Activated CD4-positive, alpha-beta memory T cell treated with anti-CD3 and anti-CD28 coated beads, Interleukin-2, amount 10 ng/mL, durations not matched to agents 7 days and 5 days (primary cell): ENCODE data around the gene ANKRD17. TPM values are rescaled to one million over a fixed set of nuclear protein-coding genes. Genes with fewer than 3 reads are reported as not detected.

Experiments used
- CTCF ChIA-PET: fragments of 350-600 bp; sonication (Branson Sonifier 250); formaldehyde crosslinking; loops from one replicate; lab custom pipeline; 2021; ENCODE audit warnings: antibody characterized with exemption, inconsistent platforms; lab: Charles Lee
- POLR2A ChIA-PET: fragments of 350-600 bp; sonication (Branson Sonifier 250); formaldehyde crosslinking; loops from one replicate; lab custom pipeline; 2021; ENCODE audit warnings: antibody characterized with exemption; lab: Charles Lee
- DNase-seq: peaks from one replicate; pipeline ENCODE4 v3.0.0-alpha.2; 2020
- H3K27ac Mint-ChIP-seq: one replicate; pipeline ENCODE4 v1.8.0; 2021; ENCODE audit warnings: mild to moderate bottlenecking, mixed read lengths
- H3K27me3 Mint-ChIP-seq: one replicate; pipeline ENCODE4 v1.8.0; 2021; ENCODE audit warnings: mixed read lengths
- H3K36me3 Mint-ChIP-seq: one replicate; pipeline ENCODE4 v1.8.0; 2021; ENCODE audit warnings: low read depth, mixed read lengths
- H3K4me1 Mint-ChIP-seq: one replicate; pipeline ENCODE4 v1.8.0; 2021; ENCODE audit warnings: mixed read lengths
- H3K4me3 Mint-ChIP-seq: one replicate; pipeline ENCODE4 v1.8.0; 2021; ENCODE audit warnings: mild to moderate bottlenecking, mixed read lengths
- H3K9me3 Mint-ChIP-seq: one replicate; pipeline ENCODE4 v1.8.0; 2021; ENCODE audit warnings: mixed read lengths
- total RNA-seq, 2 experiments: library from RNA; stranded (reverse); gene quantifications; one replicate each; pipeline ENCODE4 v1.2.3, GENCODE V29; 2021

ANKRD17 gene
- total RNA-seq, 2 experiments from 2014 or later: 45.8 to 46.6 TPM

GRCh38 chr4:73131281-73131680, 127.3 kb downstream of the ANKRD17 start:
- Mint-ChIP-seq H3K27me3 (no peaks in the 10 kb centered on the region), H3K4me1 (peaks cover 2% of the 10 kb centered on the region), H3K36me3 (peaks cover 31% of the 10 kb centered on the region), H3K27ac (no peak overlapping the region), H3K9me3 (no peaks in the 10 kb centered on the region), H3K4me3 (no peak overlapping the region)
- ChIA-PET CTCF (no interaction called here), POLR2A (no interaction called here)
- no peak for DNase-seq

- Mint-ChIP-seq H3K36me3 (peaks cover 36% of the 10 kb centered on the region), H3K27me3 (no peaks in the 10 kb centered on the region)
- CTCF ChIA-PET: interaction anchor here (1.6 to 3.3 kb wide), 3 partner anchors 11 to 128 kb away, joined by 3 to 26 read pairs (median 8); partner anchors contain the start of gene ANKRD17
Measured at GRCh38 chr4:73129319-73129718, 129.3 kb downstream of the ANKRD17 start.

GRCh38 chr4:73127839-73128453, 130.7 kb downstream of the ANKRD17 start:
- H3K4me1 Mint-ChIP-seq: peaks cover 2% of the 10 kb centered on the region
- CTCF ChIA-PET: interaction anchor here (1.2 to 3.3 kb wide), 4 partner anchors 10 to 129 kb away, joined by 3 to 26 read pairs (median 6); partner anchors contain the start of gene ANKRD17
- no peak for DNase-seq
- no peaks in the 10 kb centered on the region for H3K9me3 Mint-ChIP-seq
- H3K27me3 Mint-ChIP-seq: no peaks in the 10 kb centered on the region
- POLR2A ChIA-PET: interaction anchor here (0.6 to 2.0 kb wide), 3 partner anchors 59 to 131 kb away, joined by 3 to 7 read pairs (median 5); partner anchors contain the start of genes ANKRD17 and COX18
- H3K4me3 Mint-ChIP-seq: no peak overlapping the region
- H3K27ac Mint-ChIP-seq: no peak overlapping the region
- peaks cover 32% of the 10 kb centered on the region for H3K36me3 Mint-ChIP-seq

More at GRCh38 chr4:73129319-73129718, 129.3 kb downstream of the ANKRD17 start:
- DNase-seq: no peak
- Mint-ChIP-seq H3K9me3 (no peaks in the 10 kb centered on the region), H3K4me3 (no peak overlapping the region), H3K4me1 (peaks cover 2% of the 10 kb centered on the region), H3K27ac (no peak overlapping the region)
- POLR2A ChIA-PET: interaction anchor here (2.0 kb wide), 1 partner anchor 60 kb away, joined by 5 read pairs; the partner anchor contains the start of gene COX18

- no peaks in the 10 kb centered on the region for H3K27me3 Mint-ChIP-seq
- H3K36me3 Mint-ChIP-seq: peaks cover 22% of the 10 kb centered on the region
- H3K4me3 Mint-ChIP-seq: no peak overlapping the region
- H3K4me1 Mint-ChIP-seq: peaks cover 5% of the 10 kb centered on the region
- DNase-seq: no peak
- H3K9me3 Mint-ChIP-seq: no peaks in the 10 kb centered on the region
- ChIA-PET POLR2A (no interaction called here), CTCF (interaction anchor here (0.6 kb wide), 1 partner anchor 27 kb away, joined by 5 read pairs; no protein-coding TSS in a partner anchor)
- H3K27ac Mint-ChIP-seq: no peak overlapping the region
Measured at GRCh38 chr4:73109493-73109892, 149.1 kb downstream of the ANKRD17 start.

- Mint-ChIP-seq H3K27ac (no peak overlapping the region), H3K9me3 (no peaks in the 10 kb centered on the region), H3K27me3 (no peaks in the 10 kb centered on the region), H3K4me3 (no peak overlapping the region), H3K36me3 (peaks cover 25% of the 10 kb centered on the region), H3K4me1 (peaks cover 6% of the 10 kb centered on the region)
- ChIA-PET CTCF (no interaction called here), POLR2A (interaction anchor here (1.0 to 1.2 kb wide), 3 partner anchors 8 to 43 kb away, joined by 3 read pairs; no protein-coding TSS in a partner anchor)
- no peak for DNase-seq
Measured at GRCh38 chr4:73104695-73105094, 153.9 kb downstream of the ANKRD17 start.

- H3K27me3 Mint-ChIP-seq: no peaks in the 10 kb centered on the region
- H3K27ac Mint-ChIP-seq: no peak overlapping the region
- no peak for DNase-seq
- H3K4me1 Mint-ChIP-seq: peaks cover 6% of the 10 kb centered on the region
- peaks cover 30% of the 10 kb centered on the region for H3K36me3 Mint-ChIP-seq
- H3K9me3 Mint-ChIP-seq: no peaks in the 10 kb centered on the region
- H3K4me3 Mint-ChIP-seq: no peak overlapping the region
- ChIA-PET CTCF (interaction anchor here (0.7 kb wide), 1 partner anchor 12 kb away, joined by 3 read pairs; no protein-coding TSS in a partner anchor), POLR2A (interaction anchor here (1.0 to 1.2 kb wide), 3 partner anchors 8 to 44 kb away, joined by 3 read pairs; no protein-coding TSS in a partner anchor)
Measured at GRCh38 chr4:73103799-73104503, 154.6 kb downstream of the ANKRD17 start.

GRCh38 chr4:73099143-73099542, 159.5 kb downstream of the ANKRD17 start:
- Mint-ChIP-seq H3K36me3 (peaks cover 39% of the 10 kb centered on the region), H3K4me3 (no peak overlapping the region), H3K27me3 (no peaks in the 10 kb centered on the region), H3K9me3 (no peaks in the 10 kb centered on the region), H3K27ac (no peak overlapping the region), H3K4me1 (peaks cover under 1% of the 10 kb centered on the region)
- no peak for DNase-seq
- CTCF ChIA-PET: no interaction called here
- POLR2A ChIA-PET: no interaction called here

- H3K4me1 Mint-ChIP-seq: no peaks in the 10 kb centered on the region
- POLR2A ChIA-PET: no interaction called here
- no peak overlapping the region for H3K4me3 Mint-ChIP-seq
- CTCF ChIA-PET: interaction anchor here (1.5 kb wide), 1 partner anchor 159 kb away, joined by 4 read pairs; no protein-coding TSS in a partner anchor
- no peak for DNase-seq
- H3K27me3 Mint-ChIP-seq: no peaks in the 10 kb centered on the region
- H3K9me3 Mint-ChIP-seq: no peaks in the 10 kb centered on the region
- no peak overlapping the region for H3K27ac Mint-ChIP-seq
- H3K36me3 Mint-ChIP-seq: peaks cover 38% of the 10 kb centered on the region
Measured at GRCh38 chr4:73098713-73099112, 159.9 kb downstream of the ANKRD17 start.

- Mint-ChIP-seq H3K27me3 (no peaks in the 10 kb centered on the region), H3K36me3 (peaks cover 38% of the 10 kb centered on the region), H3K9me3 (no peaks in the 10 kb centered on the region), H3K27ac (no peak overlapping the region), H3K4me1 (no peaks in the 10 kb centered on the region), H3K4me3 (no peak overlapping the region)
- POLR2A ChIA-PET: no interaction called here
- DNase-seq: no peak
- CTCF ChIA-PET: interaction anchor here (1.1 to 1.5 kb wide), 2 partner anchors 9 to 159 kb away, joined by 3 to 4 read pairs; no protein-coding TSS in a partner anchor
Measured at GRCh38 chr4:73098016-73098415, 160.6 kb downstream of the ANKRD17 start.

GRCh38 chr4:73092868-73093267, 165.7 kb downstream of the ANKRD17 start:
- DNase-seq: no peak
- Mint-ChIP-seq H3K4me1 (no peaks in the 10 kb centered on the region), H3K4me3 (no peak overlapping the region), H3K27ac (no peak overlapping the region), H3K27me3 (no peaks in the 10 kb centered on the region), H3K9me3 (no peaks in the 10 kb centered on the region), H3K36me3 (peaks cover 38% of the 10 kb centered on the region)
- CTCF ChIA-PET: no interaction called here
- POLR2A ChIA-PET: interaction anchor here (0.9 to 1.5 kb wide), 2 partner anchors 11 to 23 kb away, joined by 3 read pairs; no protein-coding TSS in a partner anchor

GRCh38 chr4:73090738-73091137, 167.9 kb downstream of the ANKRD17 start:
- Mint-ChIP-seq H3K4me1 (peaks cover 8% of the 10 kb centered on the region), H3K27ac (no peak overlapping the region), H3K4me3 (no peak overlapping the region), H3K27me3 (no peaks in the 10 kb centered on the region), H3K36me3 (peaks cover 35% of the 10 kb centered on the region), H3K9me3 (no peaks in the 10 kb centered on the region)
- POLR2A ChIA-PET: interaction anchor here (3.5 kb wide), 1 partner anchor 20 kb away, joined by 18 read pairs; the partner anchor contains the start of gene COX18
- CTCF ChIA-PET: no interaction called here
- no peak for DNase-seq

- H3K4me1 Mint-ChIP-seq: peaks cover 8% of the 10 kb centered on the region
- no peak overlapping the region for H3K4me3 Mint-ChIP-seq
- no peaks in the 10 kb centered on the region for H3K9me3 Mint-ChIP-seq
- DNase-seq: no peak
- CTCF ChIA-PET: no interaction called here
- no peak overlapping the region for H3K27ac Mint-ChIP-seq
- H3K27me3 Mint-ChIP-seq: no peaks in the 10 kb centered on the region
- POLR2A ChIA-PET: interaction anchor here (3.5 kb wide), 1 partner anchor 17 kb away, joined by 18 read pairs; the partner anchor contains the start of gene COX18
- H3K36me3 Mint-ChIP-seq: peaks cover 44% of the 10 kb centered on the region
Measured at GRCh38 chr4:73087871-73088270, 170.7 kb downstream of the ANKRD17 start.
